GM10266 (cell line): ENCODE data around the gene DUOX2.
"Not testable (repeated sequence)": the region's sequence is repeated elsewhere in the genome, so short reads cannot be mapped to it uniquely, and the experiment has no call there.

Source experiments
- DNase-seq: peaks from one replicate; pipeline ENCODE4 v3.0.0; 2012; ENCODE audit errors: extremely low spot score
- CTCF ChIP-seq: IDR thresholded peaks from 2 replicates; pipeline ENCODE4 v1.5.1; 2012; ENCODE audit warnings: mild to moderate bottlenecking, low read depth; ENCODE audit not compliant: control insufficient read depth, insufficient read depth; ENCODE audit errors: missing control alignments

Gene DUOX2

GRCh38 chr15:45106002-45106790 lies 7.8 kb downstream of the DUOX2 start:
- no peak for DNase-seq
- no peak for TF ChIP-seq CTCF

GRCh38 chr15:45105586-45105985 lies 8.4 kb downstream of the DUOX2 start:
- TF ChIP-seq CTCF, result no peak
- DNase-seq, result no peak

GRCh38 chr15:45104170-45104569 lies 9.8 kb downstream of the DUOX2 start:
- not testable (repeated sequence) for DNase-seq

- TF ChIP-seq CTCF, result no peak
- no peak for DNase-seq
These were observed 11.7 kb downstream of the DUOX2 start for GRCh38 chr15:45102226-45102625.

GRCh38 chr15:45101749-45102148 lies 12.2 kb downstream of the DUOX2 start:
- no peak for DNase-seq
- no peak for TF ChIP-seq CTCF

- no peak for DNase-seq
- TF ChIP-seq CTCF, result no peak
These were observed 12.9 kb downstream of the DUOX2 start for GRCh38 chr15:45100884-45101625.

- no peak for DNase-seq
- no peak for TF ChIP-seq CTCF
These were observed 14.3 kb downstream of the DUOX2 start for GRCh38 chr15:45099549-45100165.
